Mucosa of rectum (tissue), 2 donors: ENCODE measurements around the gene SUCO.
A peak's percentile ranks its signal among the peaks of the same experiment; 100 is the strongest.

ENCODE experiments used
- H3K27ac ChIP-seq, 2 donors: one replicate each; pipeline ENCODE4 v1.7.0; 2013; ENCODE audit warnings: inconsistent platforms in 2 of 2, low read depth in 2 of 2, low read length in 2 of 2
- H3K27me3 ChIP-seq, 2 donors: one replicate each; pipeline ENCODE4 v1.7.0; 2013; ENCODE audit warnings: low read length in 2 of 2; ENCODE audit not compliant: control insufficient read depth in 2 of 2, insufficient read depth in 2 of 2
- H3K36me3 ChIP-seq, 2 donors: one replicate each; pipeline ENCODE4 v1.7.0; 2013; ENCODE audit warnings: low read length in 2 of 2; ENCODE audit not compliant: control insufficient read depth in 2 of 2, insufficient read depth in 2 of 2
- H3K4me1 ChIP-seq, 2 donors: one replicate each; pipeline ENCODE4 v1.7.0; 2013; ENCODE audit warnings: low read length in 2 of 2, mild to moderate bottlenecking in 1 of 2; ENCODE audit not compliant: control insufficient read depth in 2 of 2, insufficient read depth in 2 of 2
- H3K4me3 ChIP-seq, 2 donors: one replicate each; pipeline ENCODE4 v1.7.0; 2013; ENCODE audit warnings: low read length in 2 of 2
- H3K9ac ChIP-seq, 2 donors: one replicate each; pipeline ENCODE4 v1.7.0; 2013; ENCODE audit warnings: low read length in 2 of 2, low read depth in 1 of 2, mild to moderate bottlenecking in 1 of 2
- H3K9me3 ChIP-seq, 2 donors: one replicate each; pipeline ENCODE4 v1.7.0; 2013; ENCODE audit warnings: low read length in 2 of 2; ENCODE audit not compliant: control insufficient read depth in 2 of 2
- donor health status: healthy.
- donor health status: Normal muscosa, but diverticular disease.

Gene SUCO

DNA sequence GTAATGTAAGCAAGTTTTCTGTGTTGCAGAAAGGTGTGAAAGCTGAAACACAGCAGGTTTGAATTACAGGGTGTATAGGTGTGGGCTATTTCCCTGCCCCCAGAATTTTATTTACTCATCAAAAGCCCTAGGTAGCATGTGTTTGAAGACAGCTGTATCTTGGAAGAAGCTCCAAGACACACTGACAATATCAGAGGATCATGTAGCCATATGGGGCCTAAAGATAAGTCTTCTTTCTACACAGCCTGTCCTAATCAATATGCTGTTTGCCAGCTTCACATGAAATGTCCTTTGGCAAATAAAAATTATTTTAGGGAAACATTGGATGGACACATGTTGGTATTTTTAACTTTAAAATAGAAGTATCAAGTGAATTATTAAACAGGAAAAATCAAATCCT lies 17.5 kb upstream of the SUCO start:
- H3K4me1 ChIP-seq: no peaks in the 10 kb centered on the region
- H3K9me3 ChIP-seq: no peaks in the 10 kb centered on the region
- H3K9ac ChIP-seq: no peak overlapping the region
- no peak overlapping the region for H3K4me3 ChIP-seq
- H3K36me3 ChIP-seq: no peaks in the 10 kb centered on the region
- H3K27me3 ChIP-seq: no peaks in the 10 kb centered on the region
- H3K27ac ChIP-seq: no peak overlapping the region

GRCh38 chr1:172515927-172516326 lies 17.0 kb upstream of the SUCO start:
- no peak overlapping the region for H3K27ac ChIP-seq
- no peaks in the 10 kb centered on the region for H3K36me3 ChIP-seq
- H3K4me3 ChIP-seq: no peak overlapping the region

GRCh38 chr1:172517081-172517480 lies 15.9 kb upstream of the SUCO start:
- Histone ChIP-seq H3K4me1 (no peaks in the 10 kb centered on the region), H3K9me3 (no peaks in the 10 kb centered on the region), H3K27ac (no peak overlapping the region), H3K36me3 (no peaks in the 10 kb centered on the region), H3K27me3 (no peaks in the 10 kb centered on the region), H3K4me3 (no peak overlapping the region), H3K9ac (no peak overlapping the region)

More at GRCh38 chr1:172515927-172516326, 17.0 kb upstream of the SUCO start:
- H3K27me3 ChIP-seq: no peaks in the 10 kb centered on the region
- H3K9ac ChIP-seq: no peak overlapping the region
- H3K9me3 ChIP-seq: no peaks in the 10 kb centered on the region
- no peaks in the 10 kb centered on the region for H3K4me1 ChIP-seq

DNA sequence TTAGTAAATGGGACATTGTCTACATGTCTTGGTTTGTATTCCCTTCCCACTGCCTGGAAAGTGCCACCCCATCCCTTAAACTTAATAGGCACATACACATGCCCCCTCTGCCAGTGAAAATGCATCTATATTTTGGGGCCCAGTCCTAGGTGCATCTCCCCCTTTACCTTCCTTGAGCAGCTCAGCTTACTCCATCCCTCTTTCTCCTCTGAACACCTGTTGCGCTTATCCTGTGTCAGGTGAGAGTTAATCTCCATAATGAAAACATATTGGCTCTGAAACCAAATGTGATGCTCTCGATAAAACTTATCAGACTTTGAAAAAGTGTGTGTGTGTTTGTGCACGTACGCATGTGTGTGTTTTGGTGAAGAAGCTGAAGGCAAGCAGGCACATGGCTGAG lies 15.4 kb upstream of the SUCO start:
- Histone ChIP-seq H3K9ac (no peak overlapping the region), H3K27ac (no peak overlapping the region), H3K9me3 (no peaks in the 10 kb centered on the region), H3K27me3 (no peaks in the 10 kb centered on the region), H3K4me1 (no peaks in the 10 kb centered on the region), H3K4me3 (no peak overlapping the region), H3K36me3 (no peaks in the 10 kb centered on the region)

GRCh38 chr1:172529304-172529703 lies 3.6 kb upstream of the SUCO start:
- H3K36me3 ChIP-seq: no peaks in the 10 kb centered on the region
- H3K27me3 ChIP-seq: no peaks in the 10 kb centered on the region
- no peak overlapping the region for H3K27ac ChIP-seq
- H3K4me1 ChIP-seq: peaks cover 7 to 12% of the 10 kb centered on the region in 2 donors
- H3K4me3 ChIP-seq: no peak overlapping the region
- no peak overlapping the region for H3K9ac ChIP-seq
- no peaks in the 10 kb centered on the region for H3K9me3 ChIP-seq

DNA sequence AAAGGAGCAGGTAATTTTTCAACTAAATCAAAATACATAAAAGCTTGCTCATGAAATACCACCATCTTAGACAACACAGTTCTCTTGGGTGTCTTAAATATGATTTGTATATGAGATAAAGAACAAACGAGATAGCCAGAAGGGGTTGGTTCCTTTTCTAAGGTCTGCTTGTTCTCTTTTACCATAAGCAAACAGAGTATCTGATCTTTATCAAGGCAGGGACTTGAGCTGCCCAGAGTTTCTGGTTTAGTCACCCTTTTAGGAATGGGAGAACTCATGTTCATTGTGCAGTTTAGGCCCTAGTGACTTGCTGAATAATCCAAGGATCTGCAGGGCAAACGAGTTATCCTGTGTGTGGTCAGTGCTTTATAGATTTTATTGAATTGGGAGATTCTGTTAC lies 3.0 kb upstream of the SUCO start:
- no peaks in the 10 kb centered on the region for H3K27me3 ChIP-seq
- no peak overlapping the region for H3K9ac ChIP-seq
- H3K9me3 ChIP-seq: no peaks in the 10 kb centered on the region
- no peaks in the 10 kb centered on the region for H3K36me3 ChIP-seq
- peaks cover 11 to 16% of the 10 kb centered on the region in 2 donors for H3K4me1 ChIP-seq
- H3K27ac ChIP-seq: no peak overlapping the region
- no peak overlapping the region for H3K4me3 ChIP-seq

DNA sequence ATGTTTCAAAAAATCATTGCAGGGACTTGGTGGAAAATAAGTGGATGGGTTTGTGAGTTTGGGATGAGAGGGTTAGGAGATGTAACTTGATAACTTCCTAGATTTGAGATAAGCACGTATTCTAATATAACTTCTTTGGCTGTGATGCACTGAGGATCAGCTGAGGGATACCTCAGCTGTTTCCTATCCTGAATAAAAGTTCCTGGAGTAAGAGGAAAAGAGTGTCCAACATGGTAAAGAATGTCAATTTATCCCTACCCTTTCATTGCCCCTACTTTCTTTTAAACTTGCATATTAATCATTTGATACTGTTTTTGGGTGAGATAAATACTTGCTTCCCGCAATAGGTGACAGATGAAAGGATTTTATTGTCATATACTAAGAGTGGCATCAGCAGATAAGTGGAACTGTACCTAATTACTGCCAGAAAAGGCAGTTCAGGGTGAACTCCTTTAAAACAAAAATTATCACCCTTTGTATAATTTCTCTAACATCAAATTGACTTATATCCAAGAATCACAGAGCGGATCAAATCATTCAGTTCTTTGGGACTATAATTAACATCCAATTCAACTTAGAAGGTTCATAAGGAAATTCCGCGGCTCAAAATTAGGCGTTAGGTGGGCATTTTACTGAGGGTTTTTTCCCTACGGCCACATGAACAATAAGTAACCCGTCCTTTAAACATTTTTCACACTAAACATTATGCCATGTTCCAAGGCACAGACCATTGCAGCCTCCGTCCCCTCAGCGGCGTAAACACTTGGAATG lies 1.4 kb upstream of the SUCO start:
- Histone ChIP-seq H3K4me3 (peak overlapping the region; percentile 93 to 96), H3K9me3 (no peaks in the 10 kb centered on the region), H3K4me1 (peaks cover 11 to 16% of the 10 kb centered on the region in 2 donors), H3K9ac (peak overlapping the region; percentile 78 to 94), H3K36me3 (no peaks in the 10 kb centered on the region), H3K27me3 (no peaks in the 10 kb centered on the region), H3K27ac (peak overlapping the region; percentile 98 to 99)

GRCh38 chr1:172532183-172532699 lies 709 bp upstream of the SUCO start:
- no peaks in the 10 kb centered on the region for H3K36me3 ChIP-seq
- peak overlapping the region; percentile 93 to 96 for H3K4me3 ChIP-seq
- no peaks in the 10 kb centered on the region for H3K9me3 ChIP-seq
- H3K27ac ChIP-seq: peak overlapping the region; percentile 98 to 99
- H3K4me1 ChIP-seq: peaks cover 11 to 16% of the 10 kb centered on the region in 2 donors
- peak overlapping the region; percentile 78 to 94 for H3K9ac ChIP-seq
- no peaks in the 10 kb centered on the region for H3K27me3 ChIP-seq

DNA sequence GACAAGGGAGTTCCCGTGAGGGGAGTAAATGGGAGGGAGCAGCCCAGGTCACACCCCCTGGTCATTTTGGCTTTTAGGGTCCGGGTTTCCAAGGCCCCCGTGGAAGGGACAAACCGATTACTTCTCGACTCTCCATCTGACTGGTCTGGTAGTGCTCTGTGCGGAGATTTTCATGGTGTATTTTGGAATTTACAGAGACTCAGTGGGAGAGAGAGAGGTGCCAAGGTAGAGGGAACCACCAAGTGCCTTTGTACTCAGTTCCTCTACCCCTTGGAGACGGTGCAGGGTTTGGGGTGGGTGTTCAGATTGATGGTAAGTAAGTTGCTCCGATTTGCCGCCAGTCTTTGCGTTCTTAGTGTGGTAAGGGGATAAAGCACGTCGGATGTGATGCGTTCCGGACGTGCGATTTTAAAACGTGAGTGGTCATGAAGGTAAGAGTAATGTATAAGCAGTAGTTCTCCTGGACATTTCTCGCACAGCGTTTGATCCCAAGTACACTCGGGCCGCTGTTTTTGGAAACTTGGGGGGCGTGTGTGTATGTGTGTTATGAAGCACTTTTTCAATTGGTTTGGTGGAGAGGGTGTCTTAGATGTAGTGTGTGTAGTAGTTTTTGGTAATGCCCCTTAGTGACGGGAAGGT lies 682 bp downstream of the SUCO start:
- H3K4me1 ChIP-seq: peaks cover 11 to 16% of the 10 kb centered on the region in 2 donors
- H3K27me3 ChIP-seq: no peaks in the 10 kb centered on the region
- H3K9ac ChIP-seq: peak overlapping the region; percentile 93 to 99
- no peaks in the 10 kb centered on the region for H3K36me3 ChIP-seq
- peak overlapping the region; percentile 98 to 99 for H3K27ac ChIP-seq
- H3K9me3 ChIP-seq: no peaks in the 10 kb centered on the region
- H3K4me3 ChIP-seq: peak overlapping the region; percentile 91 to 96

DNA sequence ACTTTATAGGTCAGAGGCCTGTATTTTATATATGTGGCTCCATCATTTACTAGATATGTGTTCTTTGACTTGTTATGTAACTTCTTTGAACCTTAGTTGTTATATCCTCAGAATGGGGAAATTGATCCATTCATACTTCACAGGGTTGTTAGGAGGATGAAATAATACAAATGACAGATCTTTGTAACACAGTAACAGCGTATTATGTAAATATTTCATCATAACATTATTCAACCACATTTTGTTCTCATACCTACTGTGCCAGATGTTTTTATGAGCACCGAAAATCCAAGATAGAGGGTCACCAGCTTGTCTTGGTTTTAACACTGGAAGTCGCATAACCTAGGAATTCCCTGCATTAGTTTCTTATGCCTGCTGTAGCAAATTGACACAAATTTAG lies 3.3 kb downstream of the SUCO start:
- no peak overlapping the region for H3K4me3 ChIP-seq
- H3K9ac ChIP-seq: no peak overlapping the region
- H3K4me1 ChIP-seq: peaks cover 9 to 15% of the 10 kb centered on the region in 2 donors
- H3K27me3 ChIP-seq: no peaks in the 10 kb centered on the region
- H3K36me3 ChIP-seq: no peaks in the 10 kb centered on the region
- H3K9me3 ChIP-seq: no peaks in the 10 kb centered on the region
- H3K27ac ChIP-seq: no peak overlapping the region
